SU-DHL-6 (cell line): ENCODE results near the gene GNG4.

Source experiments
- H2AFZ ChIP-seq: fragments of 200-600 bp; sonication (generic); 2 replicates; pipeline ENCODE4 v1.6.1; 2014; ENCODE audit warnings: low read depth, mild to moderate bottlenecking, moderate library complexity, mixed read lengths, antibody characterized with exemption, low read length; ENCODE audit not compliant: severe bottlenecking
- H3F3A ChIP-seq: fragments of 200-600 bp; shearing (Covaris generic); 2 replicates; pipeline ENCODE4 v1.6.0; 2016; ENCODE audit warnings: antibody characterized with exemption, mild to moderate bottlenecking; ENCODE audit not compliant: insufficient read depth
- H3K27ac ChIP-seq: fragments of 200-600 bp; sonication (generic); 2 replicates; pipeline ENCODE4 v1.5.1; 2016; ENCODE audit warnings: low read depth, mild to moderate bottlenecking, low read length, moderate library complexity, mixed read lengths
- H3K27me3 ChIP-seq: fragments of 200-600 bp; sonication (generic), shearing (Covaris generic); 2 replicates; pipeline ENCODE4 v1.6.0; 2014; ENCODE audit warnings: mild to moderate bottlenecking, low read length
- H3K36me3 ChIP-seq: fragments of 200-600 bp; sonication (generic); 2 replicates; pipeline ENCODE4 v1.6.1; 2014; ENCODE audit warnings: mild to moderate bottlenecking, low read length, mixed read lengths
- H3K4me2 ChIP-seq: fragments of 300-600, 200-600 bp; shearing (Covaris generic), sonication (generic); 2 replicates; pipeline ENCODE4 v1.6.0; 2014; ENCODE audit warnings: low read length, low read depth, mild to moderate bottlenecking; ENCODE audit not compliant: poor library complexity, severe bottlenecking
- H3K4me3 ChIP-seq: fragments of 200-600 bp; sonication (generic); 2 replicates; pipeline ENCODE4 v1.5.1; 2014; ENCODE audit warnings: antibody characterized with exemption, low read length, mild to moderate bottlenecking, mixed read lengths; ENCODE audit not compliant: insufficient read depth, poor library complexity, severe bottlenecking
- H3K79me2 ChIP-seq: fragments of 200-600 bp; sonication (generic); 2 replicates; pipeline ENCODE4 v1.6.1; 2014; ENCODE audit warnings: mild to moderate bottlenecking, low read length, moderate library complexity; ENCODE audit not compliant: insufficient read depth
- H3K9ac ChIP-seq: fragments of 200-600 bp; sonication (generic); 2 replicates; pipeline ENCODE4 v1.7.0; 2014; ENCODE audit warnings: mild to moderate bottlenecking, low read length
- H3K9me2 ChIP-seq: fragments of 200-600 bp; sonication (generic); replicated peaks from 2 replicates; pipeline ENCODE4 v1.6.1; 2014; ENCODE audit warnings: low read length; ENCODE audit not compliant: insufficient read depth
- H3K9me3 ChIP-seq: fragments of 200-600 bp; sonication (generic); 2 replicates; pipeline ENCODE4 v1.6.1; 2014; ENCODE audit warnings: low read length, mixed read lengths; ENCODE audit not compliant: insufficient read depth
- H4K20me1 ChIP-seq: fragments of 200-600 bp; sonication (generic); 2 replicates; pipeline ENCODE4 v1.6.1; 2014; ENCODE audit warnings: low read depth, mild to moderate bottlenecking, antibody characterized with exemption, low read length, moderate library complexity, mixed read lengths
- EZH2phosphoT487 ChIP-seq: fragments of 200-600 bp; sonication (generic), shearing (Covaris generic); conservative IDR thresholded peaks from 2 replicates; pipeline ENCODE4 v1.6.1; 2018; ENCODE audit warnings: mild to moderate bottlenecking, antibody characterized with exemption, low read length, moderate library complexity, mixed read lengths
- TF ChIP-seq, protein P1 (sequence below): fragments of 200-600 bp; sonication (generic); IDR thresholded peaks from one replicate; pipeline ENCODE4 v1.5.1; 2017; ENCODE audit warnings: antibody characterized with exemption, mild to moderate bottlenecking, low read length, moderate library complexity; ENCODE audit not compliant: insufficient read depth, poor library complexity, severe bottlenecking

GNG4 gene

DNA sequence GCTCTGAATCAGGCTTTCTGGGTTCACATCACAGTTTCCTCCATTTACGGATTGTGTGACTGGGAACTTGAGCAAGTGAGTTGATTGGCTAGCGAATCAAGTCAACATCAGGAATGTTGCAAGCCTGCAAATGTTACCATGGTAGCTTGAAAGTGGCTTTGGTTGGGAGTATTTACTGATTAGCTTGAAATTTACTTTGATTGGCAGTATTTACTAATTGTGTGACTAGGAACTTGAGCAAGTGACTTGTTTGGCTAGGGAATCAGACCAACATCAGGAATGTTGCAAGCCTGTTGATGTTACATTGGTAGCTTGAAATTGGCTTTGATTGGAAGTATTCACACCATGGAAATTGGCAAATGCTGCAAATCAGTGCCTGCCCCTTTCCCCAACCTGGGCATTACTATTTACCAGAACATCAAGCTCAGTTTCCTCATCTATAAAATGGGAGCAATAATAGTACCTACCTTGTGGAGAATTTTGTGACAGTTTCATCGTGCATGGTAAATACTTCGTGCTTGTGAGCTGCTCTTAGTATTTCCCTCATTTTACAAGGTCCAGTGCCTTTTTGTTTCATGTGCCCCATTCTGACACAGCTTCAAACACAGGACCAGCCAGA, 122.3 kb downstream of the GNG4 start:
- H3K9me2 ChIP-seq = no peaks in the 10 kb centered on the region
- no peaks in the 10 kb centered on the region for H4K20me1 ChIP-seq
- H2AFZ ChIP-seq = no peak overlapping the region

DNA sequence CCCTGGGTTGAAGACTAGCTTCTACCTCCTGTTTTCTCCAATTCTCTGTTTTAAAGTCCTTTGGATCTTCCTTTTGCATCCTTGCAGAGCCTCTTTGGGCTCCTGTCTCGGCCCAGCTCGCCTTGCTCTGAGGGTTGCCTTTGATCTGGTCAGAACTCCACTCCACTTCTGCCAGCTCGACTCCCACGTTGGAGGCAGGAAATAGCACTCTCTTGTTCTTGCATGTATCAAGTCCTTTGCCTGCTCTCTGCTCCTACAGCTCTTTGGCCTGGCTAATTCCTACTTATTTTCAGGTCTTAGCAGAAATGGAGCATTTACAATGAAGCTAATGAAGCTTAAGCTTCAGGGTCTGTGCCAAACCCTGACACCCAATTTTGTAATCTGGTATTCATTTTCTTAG, 124.3 kb downstream of the GNG4 start:
- Histone ChIP-seq H3K4me2 (no peak overlapping the region), H3K9me2 (no peaks in the 10 kb centered on the region), H2AFZ (no peak overlapping the region), H3K27me3 (no peaks in the 10 kb centered on the region), H3K9ac (no peak overlapping the region), H4K20me1 (no peaks in the 10 kb centered on the region), H3K79me2 (no peaks in the 10 kb centered on the region), H3K4me3 (no peak overlapping the region), H3K9me3 (no peaks in the 10 kb centered on the region), H3K27ac (no peak overlapping the region), H3F3A (no peaks in the 10 kb centered on the region), H3K36me3 (no peaks in the 10 kb centered on the region)
- TF ChIP-seq, protein P1, sequence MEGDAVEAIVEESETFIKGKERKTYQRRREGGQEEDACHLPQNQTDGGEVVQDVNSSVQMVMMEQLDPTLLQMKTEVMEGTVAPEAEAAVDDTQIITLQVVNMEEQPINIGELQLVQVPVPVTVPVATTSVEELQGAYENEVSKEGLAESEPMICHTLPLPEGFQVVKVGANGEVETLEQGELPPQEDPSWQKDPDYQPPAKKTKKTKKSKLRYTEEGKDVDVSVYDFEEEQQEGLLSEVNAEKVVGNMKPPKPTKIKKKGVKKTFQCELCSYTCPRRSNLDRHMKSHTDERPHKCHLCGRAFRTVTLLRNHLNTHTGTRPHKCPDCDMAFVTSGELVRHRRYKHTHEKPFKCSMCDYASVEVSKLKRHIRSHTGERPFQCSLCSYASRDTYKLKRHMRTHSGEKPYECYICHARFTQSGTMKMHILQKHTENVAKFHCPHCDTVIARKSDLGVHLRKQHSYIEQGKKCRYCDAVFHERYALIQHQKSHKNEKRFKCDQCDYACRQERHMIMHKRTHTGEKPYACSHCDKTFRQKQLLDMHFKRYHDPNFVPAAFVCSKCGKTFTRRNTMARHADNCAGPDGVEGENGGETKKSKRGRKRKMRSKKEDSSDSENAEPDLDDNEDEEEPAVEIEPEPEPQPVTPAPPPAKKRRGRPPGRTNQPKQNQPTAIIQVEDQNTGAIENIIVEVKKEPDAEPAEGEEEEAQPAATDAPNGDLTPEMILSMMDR = no peak
- no peak for TF ChIP-seq EZH2phosphoT487

More for the DNA sequence above, 122.3 kb downstream of the GNG4 start:
- no peaks in the 10 kb centered on the region for H3K27me3 ChIP-seq
- no peaks in the 10 kb centered on the region for H3F3A ChIP-seq
- H3K4me3 ChIP-seq = no peak overlapping the region
- TF ChIP-seq, protein P1 = no peak
- no peak for TF ChIP-seq EZH2phosphoT487
- H3K79me2 ChIP-seq = no peaks in the 10 kb centered on the region
- H3K9ac ChIP-seq = no peak overlapping the region
- H3K36me3 ChIP-seq = no peaks in the 10 kb centered on the region
- no peak overlapping the region for H3K4me2 ChIP-seq
- no peak overlapping the region for H3K27ac ChIP-seq
- H3K9me3 ChIP-seq = no peaks in the 10 kb centered on the region

DNA sequence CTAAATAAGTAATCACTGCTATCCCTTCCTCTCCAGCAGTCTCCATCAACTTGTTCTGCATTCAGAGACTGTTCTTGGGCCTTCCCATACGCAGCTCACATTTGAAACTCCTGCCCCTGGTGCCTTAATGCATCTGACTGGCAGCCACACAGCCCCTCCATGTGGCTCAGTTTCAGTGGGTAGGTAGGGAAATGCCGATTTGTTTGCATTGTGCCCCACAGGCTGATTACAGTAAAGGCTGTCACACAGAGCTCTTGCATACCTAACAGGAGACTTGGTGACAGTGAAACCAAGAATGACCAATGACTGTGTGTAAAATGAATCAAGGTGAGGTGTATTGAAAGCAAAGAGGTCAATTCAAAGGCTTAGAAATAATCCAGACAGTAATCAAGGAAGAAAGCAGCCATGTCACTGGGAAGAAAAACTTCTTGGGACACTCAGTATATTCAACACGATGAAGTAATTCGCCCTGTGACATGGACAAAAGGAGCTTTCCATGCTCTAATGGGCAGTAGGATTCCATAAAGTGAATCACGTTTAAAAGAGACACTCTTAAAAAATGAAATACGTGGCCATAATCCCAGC, 132.6 kb downstream of the GNG4 start:
- Histone ChIP-seq H3K4me3 (no peak overlapping the region), H3K79me2 (no peaks in the 10 kb centered on the region), H3F3A (no peaks in the 10 kb centered on the region), H3K9ac (no peak overlapping the region), H4K20me1 (no peaks in the 10 kb centered on the region), H3K27me3 (no peaks in the 10 kb centered on the region), H3K9me2 (no peaks in the 10 kb centered on the region), H3K36me3 (no peaks in the 10 kb centered on the region), H3K9me3 (no peaks in the 10 kb centered on the region), H2AFZ (no peak overlapping the region), H3K4me2 (no peak overlapping the region), H3K27ac (no peak overlapping the region)
- TF ChIP-seq EZH2phosphoT487 = no peak
- TF ChIP-seq, protein P1 = no peak
